Measurements from ENCODE around the gene EXOC8.

The EXOC8 gene

GRCh38 chr1:231381729-231382128 is 44.1 kb upstream of the EXOC8 start:
- TF ChIP-seq, protein P1, sequence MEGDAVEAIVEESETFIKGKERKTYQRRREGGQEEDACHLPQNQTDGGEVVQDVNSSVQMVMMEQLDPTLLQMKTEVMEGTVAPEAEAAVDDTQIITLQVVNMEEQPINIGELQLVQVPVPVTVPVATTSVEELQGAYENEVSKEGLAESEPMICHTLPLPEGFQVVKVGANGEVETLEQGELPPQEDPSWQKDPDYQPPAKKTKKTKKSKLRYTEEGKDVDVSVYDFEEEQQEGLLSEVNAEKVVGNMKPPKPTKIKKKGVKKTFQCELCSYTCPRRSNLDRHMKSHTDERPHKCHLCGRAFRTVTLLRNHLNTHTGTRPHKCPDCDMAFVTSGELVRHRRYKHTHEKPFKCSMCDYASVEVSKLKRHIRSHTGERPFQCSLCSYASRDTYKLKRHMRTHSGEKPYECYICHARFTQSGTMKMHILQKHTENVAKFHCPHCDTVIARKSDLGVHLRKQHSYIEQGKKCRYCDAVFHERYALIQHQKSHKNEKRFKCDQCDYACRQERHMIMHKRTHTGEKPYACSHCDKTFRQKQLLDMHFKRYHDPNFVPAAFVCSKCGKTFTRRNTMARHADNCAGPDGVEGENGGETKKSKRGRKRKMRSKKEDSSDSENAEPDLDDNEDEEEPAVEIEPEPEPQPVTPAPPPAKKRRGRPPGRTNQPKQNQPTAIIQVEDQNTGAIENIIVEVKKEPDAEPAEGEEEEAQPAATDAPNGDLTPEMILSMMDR (IDR thresholded peaks at IDR 0.05), result no peak
- no peak for TF ChIP-seq ZFX (IDR thresholded peaks at IDR 0.05; ENCODE audit: borderline replicate concordance)
- no peak overlapping the region for H3K27ac ChIP-seq

DNA sequence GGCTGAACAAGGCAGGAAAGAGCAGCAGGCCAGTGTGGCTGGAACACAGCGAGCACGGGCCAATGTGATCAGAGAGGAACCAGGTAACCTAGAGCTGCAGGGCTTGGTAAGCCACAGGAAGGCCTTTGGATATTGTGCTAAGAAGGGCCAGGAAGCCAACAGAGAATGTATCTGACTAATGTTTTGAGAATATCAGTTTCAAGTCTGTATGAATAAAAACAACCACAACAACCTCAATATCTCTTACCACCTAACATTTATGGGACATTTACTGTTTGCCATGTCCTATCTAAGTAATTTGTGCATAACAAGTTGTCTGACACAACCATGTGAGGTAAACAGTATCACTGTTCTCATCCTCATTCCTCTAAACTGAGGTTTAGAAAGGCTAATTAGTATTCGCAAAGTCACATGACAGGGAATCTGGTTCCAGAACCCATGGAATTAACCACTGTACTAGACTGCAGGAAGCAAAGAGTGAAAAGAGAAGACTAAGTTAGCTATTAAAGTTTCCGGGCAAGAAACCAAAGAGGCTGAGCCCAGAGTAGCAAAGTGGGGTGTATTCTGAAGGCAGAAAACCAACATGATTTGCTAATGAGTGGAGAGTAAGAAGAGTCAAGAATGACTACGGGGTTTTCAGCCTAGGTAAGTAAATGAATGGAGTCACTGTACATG is 39.4 kb upstream of the EXOC8 start:
- TF ChIP-seq ZFX (IDR thresholded peaks at IDR 0.05; ENCODE audit: borderline replicate concordance), result no peak
- TF ChIP-seq, protein P1 (IDR thresholded peaks at IDR 0.05), result no peak
- no peak overlapping the region for H3K27ac ChIP-seq

GRCh38 chr1:231376101-231376500 is 38.4 kb upstream of the EXOC8 start:
- TF ChIP-seq, protein P1 (IDR thresholded peaks at IDR 0.05), result no peak
- no peak for TF ChIP-seq ZFX (IDR thresholded peaks at IDR 0.05; ENCODE audit: borderline replicate concordance)

DNA sequence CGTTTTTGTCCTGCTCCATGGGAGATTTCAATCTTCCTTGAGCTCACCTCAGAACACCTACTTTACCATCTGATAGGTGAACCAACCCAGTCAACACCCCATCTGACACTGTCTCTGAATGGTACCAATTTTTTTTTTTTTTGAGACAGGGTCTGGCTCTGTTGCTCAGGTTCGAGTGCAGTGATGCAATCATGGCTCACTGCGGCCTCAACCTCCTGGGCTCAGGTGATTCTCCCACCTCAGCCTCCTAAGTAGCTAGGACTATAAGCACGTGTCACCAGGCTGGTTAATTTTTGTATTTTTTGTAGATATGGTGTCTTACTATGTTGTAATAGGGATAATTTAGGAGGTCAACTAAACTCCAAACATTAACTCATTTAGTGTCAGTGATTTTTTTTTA is 36.7 kb upstream of the EXOC8 start:
- TF ChIP-seq, protein P1 (IDR thresholded peaks at IDR 0.05), result no peak
- TF ChIP-seq ZFX (IDR thresholded peaks at IDR 0.05; ENCODE audit: borderline replicate concordance), result no peak
- no peak overlapping the region for H3K27ac ChIP-seq

More at GRCh38 chr1:231376101-231376500, 38.4 kb upstream of the EXOC8 start:
- H3K27ac ChIP-seq, result no peak overlapping the region

GRCh38 chr1:231372501-231372900 is 34.8 kb upstream of the EXOC8 start:
- no peak overlapping the region for H3K27ac ChIP-seq
- TF ChIP-seq, protein P1 (IDR thresholded peaks at IDR 0.05), result no peak

DNA sequence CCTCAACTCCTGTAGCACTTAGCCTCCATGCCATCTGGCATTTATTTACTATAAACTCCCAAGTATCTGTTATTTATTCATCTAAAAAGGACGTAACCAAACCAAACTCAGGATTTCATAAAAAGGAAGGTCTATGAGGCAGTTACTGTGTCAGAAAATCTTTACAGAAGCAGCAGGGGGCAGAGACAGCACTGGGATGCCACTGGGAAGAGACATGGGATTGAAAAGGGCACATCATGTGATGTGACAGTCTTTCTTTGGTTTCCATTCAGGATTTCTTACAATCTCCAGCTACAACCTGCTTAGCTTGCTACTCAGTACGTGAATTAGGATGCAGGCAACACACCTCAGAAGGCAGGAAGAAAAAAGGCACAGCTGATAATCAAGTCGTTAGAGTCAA is 31.6 kb upstream of the EXOC8 start:
- TF ChIP-seq, protein P1 (IDR thresholded peaks at IDR 0.05), result peak; percentile 31
- TF ChIP-seq ZFX (IDR thresholded peaks at IDR 0.05; ENCODE audit: borderline replicate concordance), result no peak
- H3K27ac ChIP-seq, result no peak overlapping the region

- no peak overlapping the region for H3K27ac ChIP-seq
- TF ChIP-seq ZFX (IDR thresholded peaks at IDR 0.05; ENCODE audit: borderline replicate concordance), result no peak
- TF ChIP-seq, protein P1 (IDR thresholded peaks at IDR 0.05), result no peak
These were observed 26.5 kb upstream of the EXOC8 start for GRCh38 chr1:231364192-231364591.

All from 22Rv1 (cell line).